ENCODE measurements around the gene RNLS. TPM values are rescaled to one million over a fixed set of nuclear protein-coding genes. Genes with fewer than 3 reads are reported as not detected.
"Not testable (repeated sequence)": the region's sequence is repeated elsewhere in the genome, so short reads cannot be mapped to it uniquely, and the experiment has no call there.

RNLS gene
- total RNA-seq, 1 donor from 2014 or later: 1.7 TPM

GRCh38 chr10:88493691-88494483 is 89.2 kb downstream of the RNLS start:
- Mint-ChIP-seq H3K27ac (ENCODE audit: unreplicated experiment) (no peak overlapping the region), H3K9me3 (ENCODE audit: unreplicated experiment) (no peaks in the 10 kb centered on the region), H3K36me3 (ENCODE audit: unreplicated experiment) (no peaks in the 10 kb centered on the region), H3K27me3 (ENCODE audit: unreplicated experiment) (peaks cover 30% of the 10 kb centered on the region), H3K4me3 (ENCODE audit: unreplicated experiment) (no peak overlapping the region), H3K4me1 (ENCODE audit: unreplicated experiment) (peaks cover 7% of the 10 kb centered on the region)
- TF ChIP-seq, protein P1, sequence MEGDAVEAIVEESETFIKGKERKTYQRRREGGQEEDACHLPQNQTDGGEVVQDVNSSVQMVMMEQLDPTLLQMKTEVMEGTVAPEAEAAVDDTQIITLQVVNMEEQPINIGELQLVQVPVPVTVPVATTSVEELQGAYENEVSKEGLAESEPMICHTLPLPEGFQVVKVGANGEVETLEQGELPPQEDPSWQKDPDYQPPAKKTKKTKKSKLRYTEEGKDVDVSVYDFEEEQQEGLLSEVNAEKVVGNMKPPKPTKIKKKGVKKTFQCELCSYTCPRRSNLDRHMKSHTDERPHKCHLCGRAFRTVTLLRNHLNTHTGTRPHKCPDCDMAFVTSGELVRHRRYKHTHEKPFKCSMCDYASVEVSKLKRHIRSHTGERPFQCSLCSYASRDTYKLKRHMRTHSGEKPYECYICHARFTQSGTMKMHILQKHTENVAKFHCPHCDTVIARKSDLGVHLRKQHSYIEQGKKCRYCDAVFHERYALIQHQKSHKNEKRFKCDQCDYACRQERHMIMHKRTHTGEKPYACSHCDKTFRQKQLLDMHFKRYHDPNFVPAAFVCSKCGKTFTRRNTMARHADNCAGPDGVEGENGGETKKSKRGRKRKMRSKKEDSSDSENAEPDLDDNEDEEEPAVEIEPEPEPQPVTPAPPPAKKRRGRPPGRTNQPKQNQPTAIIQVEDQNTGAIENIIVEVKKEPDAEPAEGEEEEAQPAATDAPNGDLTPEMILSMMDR (IDR thresholded peaks at IDR 0.05): no peak
- DNase-seq (ENCODE audit: extremely low spot score, unreplicated experiment): no peak

DNA sequence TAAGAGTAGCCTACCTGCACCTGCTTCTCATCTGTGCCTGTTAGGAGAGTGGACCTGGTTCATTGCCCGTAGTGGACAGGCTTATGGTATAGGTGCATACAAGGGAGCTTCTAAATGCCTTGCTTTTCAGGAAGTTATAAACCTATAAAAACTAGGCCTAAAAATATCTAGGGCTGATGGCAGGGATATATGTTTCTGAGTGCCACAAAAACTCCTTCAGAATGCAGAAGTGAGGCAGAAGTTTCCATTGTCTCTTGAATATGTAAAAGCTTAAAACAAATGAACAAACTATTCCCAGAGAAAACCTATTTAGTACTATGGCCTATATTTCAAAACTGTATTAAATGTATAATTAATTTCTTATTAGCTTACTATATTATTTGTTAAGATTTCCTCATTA is 91.8 kb downstream of the RNLS start:
- Mint-ChIP-seq H3K36me3 (ENCODE audit: unreplicated experiment) (no peaks in the 10 kb centered on the region), H3K27me3 (ENCODE audit: unreplicated experiment) (peaks cover 16% of the 10 kb centered on the region), H3K4me3 (ENCODE audit: unreplicated experiment) (no peak overlapping the region), H3K4me1 (ENCODE audit: unreplicated experiment) (peaks cover 7% of the 10 kb centered on the region), H3K27ac (ENCODE audit: unreplicated experiment) (no peak overlapping the region), H3K9me3 (ENCODE audit: unreplicated experiment) (peaks cover 4% of the 10 kb centered on the region)
- no peak for DNase-seq (ENCODE audit: extremely low spot score, unreplicated experiment)
- TF ChIP-seq, protein P1 (IDR thresholded peaks at IDR 0.05): no peak

GRCh38 chr10:88490231-88490980 is 92.7 kb downstream of the RNLS start:
- Mint-ChIP-seq H3K36me3 (ENCODE audit: unreplicated experiment) (no peaks in the 10 kb centered on the region), H3K27ac (ENCODE audit: unreplicated experiment) (no peak overlapping the region), H3K27me3 (ENCODE audit: unreplicated experiment) (peaks cover 7% of the 10 kb centered on the region), H3K4me3 (ENCODE audit: unreplicated experiment) (no peak overlapping the region), H3K9me3 (ENCODE audit: unreplicated experiment) (peaks cover 4% of the 10 kb centered on the region), H3K4me1 (ENCODE audit: unreplicated experiment) (peaks cover 7% of the 10 kb centered on the region)
- TF ChIP-seq, protein P1 (IDR thresholded peaks at IDR 0.05): no peak
- DNase-seq (ENCODE audit: extremely low spot score, unreplicated experiment): no peak

DNA sequence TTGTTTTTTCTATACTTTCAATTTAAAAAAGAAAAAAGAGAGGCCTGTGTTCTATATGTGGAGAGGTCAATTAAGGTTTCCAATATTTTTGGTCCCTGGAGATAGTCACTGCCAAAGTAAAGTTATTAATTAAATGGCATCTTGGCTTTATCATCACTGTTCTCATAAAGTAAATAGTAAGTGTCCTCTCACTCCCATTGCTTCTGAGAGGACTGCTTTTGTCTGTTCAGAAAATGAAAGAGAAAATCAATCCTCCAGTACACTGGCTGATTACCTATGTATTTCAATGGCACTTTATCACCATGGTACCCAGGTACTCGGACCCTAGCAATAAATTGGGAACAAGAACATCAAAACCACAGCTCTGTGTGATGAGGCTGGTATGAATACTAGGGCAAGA is 94.0 kb downstream of the RNLS start:
- H3K4me1 Mint-ChIP-seq (ENCODE audit: unreplicated experiment): peaks cover 7% of the 10 kb centered on the region
- H3K27me3 Mint-ChIP-seq (ENCODE audit: unreplicated experiment): peaks cover 8% of the 10 kb centered on the region
- TF ChIP-seq, protein P1 (IDR thresholded peaks at IDR 0.05): no peak
- no peaks in the 10 kb centered on the region for H3K36me3 Mint-ChIP-seq (ENCODE audit: unreplicated experiment)
- DNase-seq (ENCODE audit: extremely low spot score, unreplicated experiment): no peak
- no peak overlapping the region for H3K27ac Mint-ChIP-seq (ENCODE audit: unreplicated experiment)
- peaks cover 4% of the 10 kb centered on the region for H3K9me3 Mint-ChIP-seq (ENCODE audit: unreplicated experiment)
- H3K4me3 Mint-ChIP-seq (ENCODE audit: unreplicated experiment): no peak overlapping the region

DNA sequence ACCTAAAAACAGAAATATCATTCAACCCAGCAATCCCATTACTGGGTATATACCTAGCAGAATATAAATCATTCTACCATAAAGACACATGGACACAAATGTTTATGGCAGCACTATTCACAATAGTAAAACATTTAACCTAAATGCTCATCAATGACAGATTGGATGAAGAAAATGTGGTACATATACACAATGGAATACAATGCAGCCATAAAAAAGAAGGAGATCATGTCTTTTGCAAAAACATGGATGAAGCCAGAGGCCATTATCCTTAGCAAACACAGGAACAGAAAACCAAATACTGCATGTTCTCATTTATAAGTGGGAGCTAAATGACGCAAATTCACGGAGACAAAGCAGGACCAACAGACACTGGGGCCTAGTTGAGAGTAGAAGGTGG is 96.3 kb downstream of the RNLS start:
- H3K9me3 Mint-ChIP-seq (ENCODE audit: unreplicated experiment); H3K4me3 Mint-ChIP-seq (ENCODE audit: unreplicated experiment); H3K36me3 Mint-ChIP-seq (ENCODE audit: unreplicated experiment); DNase-seq (ENCODE audit: extremely low spot score, unreplicated experiment); H3K4me1 Mint-ChIP-seq (ENCODE audit: unreplicated experiment); H3K27ac Mint-ChIP-seq (ENCODE audit: unreplicated experiment): not testable (repeated sequence)
- peaks cover 20% of the 10 kb centered on the region for H3K27me3 Mint-ChIP-seq (ENCODE audit: unreplicated experiment)

Measured in osteocyte (in vitro differentiated cells).